Measurements from ENCODE around the gene UQCRC2.
"Not testable (repeated sequence)": the region's sequence is repeated elsewhere in the genome, so short reads cannot be mapped to it uniquely, and the experiment has no call there.

DNA sequence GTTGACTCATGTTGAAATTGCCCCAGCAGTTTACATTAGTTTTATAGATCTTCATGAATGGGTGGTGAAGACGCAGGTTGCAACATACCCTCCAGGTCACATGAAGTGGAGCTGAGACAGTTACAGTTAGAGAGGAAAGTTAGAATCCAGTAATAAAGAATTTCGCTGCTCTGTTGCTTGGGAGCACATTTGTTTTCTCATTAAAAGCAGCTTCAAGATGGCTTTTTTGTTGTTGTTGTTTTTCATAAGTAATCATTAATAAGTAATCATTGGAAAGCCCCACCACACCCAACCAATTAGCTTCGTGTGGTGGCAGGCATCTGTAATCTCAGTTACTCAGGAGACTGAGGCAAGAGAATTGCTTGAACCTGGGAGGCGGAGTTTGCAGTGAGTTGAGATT, 19.8 kb upstream of the UQCRC2 start:
- TF ChIP-seq, protein P1, sequence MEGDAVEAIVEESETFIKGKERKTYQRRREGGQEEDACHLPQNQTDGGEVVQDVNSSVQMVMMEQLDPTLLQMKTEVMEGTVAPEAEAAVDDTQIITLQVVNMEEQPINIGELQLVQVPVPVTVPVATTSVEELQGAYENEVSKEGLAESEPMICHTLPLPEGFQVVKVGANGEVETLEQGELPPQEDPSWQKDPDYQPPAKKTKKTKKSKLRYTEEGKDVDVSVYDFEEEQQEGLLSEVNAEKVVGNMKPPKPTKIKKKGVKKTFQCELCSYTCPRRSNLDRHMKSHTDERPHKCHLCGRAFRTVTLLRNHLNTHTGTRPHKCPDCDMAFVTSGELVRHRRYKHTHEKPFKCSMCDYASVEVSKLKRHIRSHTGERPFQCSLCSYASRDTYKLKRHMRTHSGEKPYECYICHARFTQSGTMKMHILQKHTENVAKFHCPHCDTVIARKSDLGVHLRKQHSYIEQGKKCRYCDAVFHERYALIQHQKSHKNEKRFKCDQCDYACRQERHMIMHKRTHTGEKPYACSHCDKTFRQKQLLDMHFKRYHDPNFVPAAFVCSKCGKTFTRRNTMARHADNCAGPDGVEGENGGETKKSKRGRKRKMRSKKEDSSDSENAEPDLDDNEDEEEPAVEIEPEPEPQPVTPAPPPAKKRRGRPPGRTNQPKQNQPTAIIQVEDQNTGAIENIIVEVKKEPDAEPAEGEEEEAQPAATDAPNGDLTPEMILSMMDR (IDR thresholded peaks at IDR 0.05), result not testable (repeated sequence)
- not testable (repeated sequence) for TF ChIP-seq POLR2A (IDR thresholded peaks at IDR 0.05)

Data from lower leg skin (tissue), 3 donors.